Mesothelial cell of epicardium (in vitro differentiated cells): Measurements from ENCODE around the gene CEP70. TPM values are rescaled to one million over a fixed set of nuclear protein-coding genes. Genes with fewer than 3 reads are reported as not detected.
"Not testable (repeated sequence)": the region's sequence is repeated elsewhere in the genome, so short reads cannot be mapped to it uniquely, and the experiment has no call there.

ENCODE experiments used
- DNase-seq, 2 experiments: peaks; one replicate each; pipeline ENCODE4 v3.0.0; 2021; ENCODE audit warnings: low spot score in 2 of 2; ENCODE audit not compliant: unreplicated experiment in 2 of 2
- H3K27ac Mint-ChIP-seq: 2 replicates; pipeline ENCODE4 v1.8.0; 2021; ENCODE audit warnings: mixed read lengths
- H3K27me3 Mint-ChIP-seq: 2 replicates; pipeline ENCODE4 v1.8.0; 2021; ENCODE audit warnings: low read depth, mixed read lengths
- H3K36me3 Mint-ChIP-seq: 2 replicates; pipeline ENCODE4 v1.8.0; 2021; ENCODE audit warnings: mixed read lengths
- H3K4me1 Mint-ChIP-seq: 2 replicates; pipeline ENCODE4 v1.8.0; 2021; ENCODE audit warnings: mixed read lengths
- H3K4me3 Mint-ChIP-seq: 2 replicates; pipeline ENCODE4 v1.8.0; 2021; ENCODE audit warnings: mild to moderate bottlenecking, moderate library complexity, mixed read lengths
- H3K9me3 Mint-ChIP-seq: 2 replicates; pipeline ENCODE4 v1.8.0; 2021; ENCODE audit warnings: mixed read lengths
- total RNA-seq: library from RNA; stranded (reverse); gene quantifications from 3 replicates; pipeline ENCODE4 v1.2.1, GENCODE V29; 2021
- TF ChIP-seq, protein P1 (sequence below): fragments of 200-600 bp; sonication (generic); IDR thresholded peaks from one replicate; pipeline ENCODE4 v1.5.0; 2021; ENCODE audit warnings: antibody characterized with exemption; ENCODE audit not compliant: unreplicated experiment

The CEP70 gene
- total RNA-seq, 1 donor from 2014 or later, result 51.5 TPM

DNA sequence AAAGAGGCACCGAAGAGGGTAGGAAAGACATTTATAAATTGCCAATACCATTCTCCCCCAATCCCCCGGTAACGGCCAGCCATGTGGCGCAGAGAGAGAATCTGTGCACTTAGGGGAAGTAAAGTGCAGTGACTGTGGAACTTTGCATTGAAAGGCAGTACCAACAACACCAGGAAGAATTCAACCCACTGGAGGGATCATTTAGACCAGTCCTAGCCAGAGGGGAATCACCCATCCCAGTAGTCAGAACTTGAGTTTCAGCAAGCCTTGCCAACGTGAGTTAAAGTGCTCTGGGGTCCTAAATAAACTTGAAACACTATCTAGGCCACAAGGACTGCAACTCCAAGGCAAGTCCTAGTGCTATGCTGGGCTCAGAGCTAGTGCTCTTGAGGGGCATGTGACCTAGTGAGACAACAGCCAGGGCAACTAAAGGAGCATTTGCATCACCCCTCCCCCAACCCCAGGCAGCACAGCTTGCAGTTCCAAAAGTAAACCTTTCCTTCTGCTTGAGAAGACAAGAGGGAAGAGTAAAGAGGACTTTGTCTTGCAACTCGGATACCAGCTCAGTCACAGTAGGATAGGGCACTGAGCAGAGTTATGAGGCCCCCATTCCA, 15.0 kb downstream of the CEP70 start:
- no peak overlapping the region for H3K27ac Mint-ChIP-seq
- peaks cover 33% of the 10 kb centered on the region for H3K9me3 Mint-ChIP-seq
- H3K4me3 Mint-ChIP-seq, result no peak overlapping the region
- H3K36me3 Mint-ChIP-seq, result peaks cover 60% of the 10 kb centered on the region
- no peaks in the 10 kb centered on the region for H3K27me3 Mint-ChIP-seq
- TF ChIP-seq, protein P1, sequence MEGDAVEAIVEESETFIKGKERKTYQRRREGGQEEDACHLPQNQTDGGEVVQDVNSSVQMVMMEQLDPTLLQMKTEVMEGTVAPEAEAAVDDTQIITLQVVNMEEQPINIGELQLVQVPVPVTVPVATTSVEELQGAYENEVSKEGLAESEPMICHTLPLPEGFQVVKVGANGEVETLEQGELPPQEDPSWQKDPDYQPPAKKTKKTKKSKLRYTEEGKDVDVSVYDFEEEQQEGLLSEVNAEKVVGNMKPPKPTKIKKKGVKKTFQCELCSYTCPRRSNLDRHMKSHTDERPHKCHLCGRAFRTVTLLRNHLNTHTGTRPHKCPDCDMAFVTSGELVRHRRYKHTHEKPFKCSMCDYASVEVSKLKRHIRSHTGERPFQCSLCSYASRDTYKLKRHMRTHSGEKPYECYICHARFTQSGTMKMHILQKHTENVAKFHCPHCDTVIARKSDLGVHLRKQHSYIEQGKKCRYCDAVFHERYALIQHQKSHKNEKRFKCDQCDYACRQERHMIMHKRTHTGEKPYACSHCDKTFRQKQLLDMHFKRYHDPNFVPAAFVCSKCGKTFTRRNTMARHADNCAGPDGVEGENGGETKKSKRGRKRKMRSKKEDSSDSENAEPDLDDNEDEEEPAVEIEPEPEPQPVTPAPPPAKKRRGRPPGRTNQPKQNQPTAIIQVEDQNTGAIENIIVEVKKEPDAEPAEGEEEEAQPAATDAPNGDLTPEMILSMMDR, result no peak
- H3K4me1 Mint-ChIP-seq, result no peaks in the 10 kb centered on the region
- no peak for DNase-seq

DNA sequence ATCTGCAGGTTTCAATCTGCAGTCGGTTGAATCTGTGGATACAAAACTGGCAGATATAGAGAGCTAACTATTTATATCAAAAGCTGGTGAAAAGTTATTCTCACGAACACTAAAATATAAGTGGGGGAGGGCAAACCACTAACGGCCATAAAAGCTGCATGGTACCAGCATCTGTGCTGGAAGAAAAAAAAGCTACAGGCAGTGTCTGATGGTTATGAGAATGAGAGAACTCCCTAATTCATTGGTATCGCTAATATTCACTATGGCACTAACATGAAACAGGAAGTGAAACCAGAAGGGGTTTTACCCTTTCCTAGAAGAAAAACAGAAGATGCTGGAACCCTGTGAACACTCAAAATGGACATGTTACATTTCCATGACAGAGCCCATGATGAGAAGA, 15.9 kb downstream of the CEP70 start:
- Mint-ChIP-seq H3K27ac (peak overlapping the region; percentile 44), H3K27me3 (no peaks in the 10 kb centered on the region), H3K9me3 (peaks cover 36% of the 10 kb centered on the region), H3K4me1 (no peaks in the 10 kb centered on the region), H3K36me3 (peaks cover 60% of the 10 kb centered on the region), H3K4me3 (no peak overlapping the region)
- TF ChIP-seq, protein P1, result no peak
- no peak for DNase-seq

DNA sequence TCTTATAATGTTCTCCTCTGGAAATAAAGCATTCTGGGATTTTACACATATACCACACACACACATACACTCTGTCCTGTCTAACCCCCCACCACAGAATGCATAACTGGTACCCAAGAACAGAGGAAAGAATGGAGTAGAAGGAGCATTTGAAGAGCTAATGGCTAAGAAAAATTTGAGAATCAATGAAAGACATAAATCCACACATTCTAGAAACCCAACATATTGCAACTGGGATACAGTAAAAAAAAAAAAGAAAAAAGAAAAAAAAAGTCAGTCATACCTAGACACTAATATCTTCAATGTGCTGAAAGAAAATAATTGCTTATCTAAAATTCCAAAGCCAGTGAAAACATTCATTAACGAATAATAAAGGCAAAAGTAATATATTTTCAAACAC, 20.9 kb downstream of the CEP70 start:
- peaks cover 44% of the 10 kb centered on the region for H3K9me3 Mint-ChIP-seq
- no peaks in the 10 kb centered on the region for H3K4me1 Mint-ChIP-seq
- H3K4me3 Mint-ChIP-seq, result no peak overlapping the region
- H3K27me3 Mint-ChIP-seq, result no peaks in the 10 kb centered on the region
- TF ChIP-seq, protein P1, result no peak
- H3K27ac Mint-ChIP-seq, result no peak overlapping the region
- no peak for DNase-seq
- H3K36me3 Mint-ChIP-seq, result peaks cover 71% of the 10 kb centered on the region

DNA sequence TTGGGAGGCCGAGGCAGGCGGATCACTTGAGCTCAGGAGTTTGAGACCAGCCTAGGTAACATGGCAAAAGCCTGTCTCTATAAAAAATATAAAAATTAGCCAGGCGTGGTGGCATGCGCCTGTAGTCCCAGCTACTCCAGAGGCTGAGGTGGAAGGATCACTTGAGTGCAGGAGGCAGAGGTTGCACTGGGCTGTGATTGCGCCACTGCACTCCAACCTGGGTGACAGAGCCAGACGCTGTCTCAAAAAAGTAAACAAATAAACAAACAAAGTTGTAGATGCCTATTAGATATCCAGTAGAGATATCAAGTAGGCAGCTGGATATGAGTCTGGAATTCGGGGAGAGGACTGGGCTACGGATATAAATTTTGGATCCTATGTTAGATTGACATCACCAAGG, 24.4 kb downstream of the CEP70 start:
- H3K27me3 Mint-ChIP-seq, H3K27ac Mint-ChIP-seq, DNase-seq, H3K4me3 Mint-ChIP-seq, H3K4me1 Mint-ChIP-seq: not testable (repeated sequence)
- Mint-ChIP-seq H3K36me3 (peaks cover 78% of the 10 kb centered on the region), H3K9me3 (peaks cover 53% of the 10 kb centered on the region)

DNA sequence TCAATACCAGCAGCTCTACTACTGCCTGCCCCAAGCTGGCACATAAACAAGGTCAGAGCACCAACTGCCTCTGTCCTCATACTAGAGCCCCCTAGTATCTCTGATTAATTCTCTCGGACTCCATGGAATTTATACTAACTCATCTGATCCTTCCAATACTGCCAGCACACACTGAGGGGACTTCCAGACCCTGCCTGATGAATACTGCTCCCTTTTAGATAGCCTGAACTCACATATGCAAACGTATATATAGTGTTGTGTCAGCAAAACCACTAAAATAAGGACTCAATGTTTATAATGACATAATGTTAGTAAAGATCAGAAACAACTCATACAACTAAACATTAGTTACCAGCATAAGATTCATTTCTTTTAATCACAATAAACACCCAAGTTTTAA, 25.0 kb downstream of the CEP70 start:
- TF ChIP-seq, protein P1, result no peak
- DNase-seq, result no peak
- no peaks in the 10 kb centered on the region for H3K4me1 Mint-ChIP-seq
- peaks cover 58% of the 10 kb centered on the region for H3K9me3 Mint-ChIP-seq
- peaks cover 78% of the 10 kb centered on the region for H3K36me3 Mint-ChIP-seq
- no peak overlapping the region for H3K4me3 Mint-ChIP-seq
- H3K27ac Mint-ChIP-seq, result no peak overlapping the region
- H3K27me3 Mint-ChIP-seq, result no peaks in the 10 kb centered on the region

DNA sequence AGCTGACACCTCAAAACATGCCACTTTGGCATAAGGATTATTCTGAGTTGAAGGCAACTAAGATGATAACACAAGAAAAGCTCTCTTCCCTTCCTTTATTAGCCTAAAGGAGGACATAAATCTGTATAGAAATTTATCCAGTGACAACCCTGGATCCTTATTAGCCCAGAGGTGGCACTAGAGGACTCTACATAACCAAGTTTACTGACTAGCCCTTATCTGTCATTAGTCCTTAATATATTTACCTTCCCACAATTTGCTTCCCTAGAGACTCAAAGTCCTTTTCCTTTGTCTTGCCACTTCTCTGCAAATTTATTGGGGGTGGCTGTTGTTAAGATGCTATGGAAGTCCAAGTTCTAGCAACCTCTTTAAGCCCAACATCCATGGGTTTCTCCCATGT, 26.7 kb downstream of the CEP70 start:
- Mint-ChIP-seq H3K4me3 (no peak overlapping the region), H3K27me3 (no peaks in the 10 kb centered on the region), H3K27ac (no peak overlapping the region), H3K4me1 (no peaks in the 10 kb centered on the region), H3K36me3 (peaks cover 78% of the 10 kb centered on the region), H3K9me3 (peaks cover 58% of the 10 kb centered on the region)
- TF ChIP-seq, protein P1, result no peak
- DNase-seq, result no peak

DNA sequence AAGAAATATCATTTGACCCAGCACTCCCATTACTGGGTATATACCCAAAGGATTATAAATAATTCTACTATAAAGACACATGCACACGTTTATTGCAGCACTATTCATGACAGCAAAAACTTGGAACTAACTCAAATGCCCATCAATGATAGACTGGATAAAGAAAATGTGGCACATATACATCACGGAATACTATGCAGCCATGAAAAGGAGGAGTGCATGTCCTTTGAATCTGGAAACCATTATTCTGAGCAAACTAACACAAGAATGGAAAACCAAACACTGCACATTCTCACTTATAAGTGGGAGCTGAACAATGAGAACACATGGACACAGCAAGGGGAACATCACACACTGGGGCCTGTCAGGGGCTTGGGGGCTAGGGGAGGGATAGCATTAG, 27.8 kb downstream of the CEP70 start:
- DNase-seq, H3K27ac Mint-ChIP-seq, H3K4me3 Mint-ChIP-seq, H3K27me3 Mint-ChIP-seq, H3K4me1 Mint-ChIP-seq: not testable (repeated sequence)
- Mint-ChIP-seq H3K36me3 (peaks cover 83% of the 10 kb centered on the region), H3K9me3 (peaks cover 61% of the 10 kb centered on the region)

DNA sequence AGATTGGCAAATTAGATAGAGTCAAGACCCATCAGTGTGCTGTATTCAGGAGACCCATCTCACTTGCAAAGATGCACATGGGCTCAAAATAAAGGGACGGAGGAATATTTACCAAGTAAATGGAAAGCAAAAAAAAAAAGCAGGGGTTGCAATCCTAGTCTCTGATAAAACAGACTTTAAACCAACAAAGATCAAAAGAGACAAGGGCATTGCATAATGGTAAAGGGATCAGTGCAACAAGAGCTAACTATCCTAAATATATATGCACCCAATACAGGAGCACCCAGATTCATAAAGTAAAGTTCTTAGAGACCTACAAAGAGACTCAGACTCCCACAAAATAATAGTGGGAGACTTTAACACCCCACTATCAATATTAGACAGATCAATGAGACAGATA, 31.2 kb downstream of the CEP70 start:
- peaks cover 99% of the 10 kb centered on the region for H3K36me3 Mint-ChIP-seq
- not testable (repeated sequence) for H3K4me1 Mint-ChIP-seq, H3K27ac Mint-ChIP-seq, H3K27me3 Mint-ChIP-seq, DNase-seq, H3K4me3 Mint-ChIP-seq
- peaks cover 76% of the 10 kb centered on the region for H3K9me3 Mint-ChIP-seq
